ENCODE data around the gene PDE11A. TPM values are rescaled to one million over a fixed set of nuclear protein-coding genes. Genes with fewer than 3 reads are reported as not detected.

Gene PDE11A
- total RNA-seq, 2 experiments from 2014 or later: not detected

DNA sequence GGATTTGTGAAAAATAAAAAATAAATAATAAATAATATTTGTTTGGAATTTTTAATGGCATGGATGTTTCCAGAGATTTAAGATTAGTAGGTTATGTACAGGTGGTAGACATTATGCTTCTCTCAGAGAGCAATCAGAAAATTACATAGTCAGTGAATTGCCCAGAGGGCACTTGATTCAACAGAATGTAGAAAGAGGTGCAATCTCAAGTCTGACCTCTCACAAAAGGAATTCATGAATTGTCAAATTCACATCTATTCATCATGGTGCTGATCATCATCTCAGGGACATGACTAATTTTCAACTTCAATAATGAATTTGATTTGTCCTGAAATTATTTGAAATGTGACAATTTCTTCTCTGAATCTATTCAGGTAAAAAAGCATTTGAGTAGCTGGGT is 172.5 kb downstream of the PDE11A start:
- no peaks in the 10 kb centered on the region for H3K27me3 ChIP-seq (ENCODE audit: control insufficient read depth in 1 of 2, insufficient read depth in 2 of 2, low read length in 2 of 2)
- ChIA-PET POLR2A (no interaction called here), CTCF (interaction anchor here (1.3 kb wide), 1 partner anchor 9 kb away, joined by 3 read pairs; no protein-coding TSS in a partner anchor)
- no peaks in the 10 kb centered on the region for H3K4me1 ChIP-seq (ENCODE audit: insufficient read depth, low read length)
- no peak for ATAC-seq (ENCODE audit: poor library complexity)
- intact Hi-C loops (cut with DNase I, micrococcal nuclease): no loop called here
- H3K4me3 ChIP-seq (ENCODE audit: low read length): no peak overlapping the region
- Mint-ChIP-seq H3K9me3 (no peaks in the 10 kb centered on the region), H3K36me3 (ENCODE audit: low read depth) (no peaks in the 10 kb centered on the region), H3K4me3 (no peak overlapping the region), H3K27ac (no peak overlapping the region), H3K27me3 (no peaks in the 10 kb centered on the region), H3K4me1 (ENCODE audit: low read depth) (no peaks in the 10 kb centered on the region)
- H3K36me3 ChIP-seq (ENCODE audit: insufficient read depth, low read length): no peaks in the 10 kb centered on the region
- H3K9me3 ChIP-seq (ENCODE audit: control insufficient read depth in 1 of 2, insufficient read depth in 1 of 2, low read length in 2 of 2): no peaks in the 10 kb centered on the region
- DNase-seq: no peak
- TF ChIP-seq CTCF (IDR thresholded peaks at IDR 0.05): no peak
- no peak overlapping the region for H3K27ac ChIP-seq (ENCODE audit: low read depth in 1 of 2, low read length in 2 of 2)

- no peak for ATAC-seq (ENCODE audit: poor library complexity)
- Mint-ChIP-seq H3K36me3 (ENCODE audit: low read depth) (no peaks in the 10 kb centered on the region), H3K27ac (no peak overlapping the region), H3K4me3 (no peak overlapping the region), H3K9me3 (no peaks in the 10 kb centered on the region), H3K4me1 (ENCODE audit: low read depth) (no peaks in the 10 kb centered on the region), H3K27me3 (peaks cover 11% of the 10 kb centered on the region)
- Histone ChIP-seq H3K27me3 (ENCODE audit: control insufficient read depth in 1 of 2, insufficient read depth in 2 of 2, low read length in 2 of 2) (peaks cover 3 to 7% of the 10 kb centered on the region in 2 experiments), H3K4me1 (ENCODE audit: insufficient read depth, low read length) (no peaks in the 10 kb centered on the region), H3K36me3 (ENCODE audit: insufficient read depth, low read length) (no peaks in the 10 kb centered on the region), H3K27ac (ENCODE audit: low read depth in 1 of 2, low read length in 2 of 2) (no peak overlapping the region), H3K4me3 (ENCODE audit: low read length) (no peak overlapping the region), H3K9me3 (ENCODE audit: control insufficient read depth in 1 of 2, insufficient read depth in 1 of 2, low read length in 2 of 2) (no peaks in the 10 kb centered on the region)
- ChIA-PET POLR2A (no interaction called here), CTCF (no interaction called here)
- no peak for DNase-seq
- intact Hi-C loops (cut with DNase I, micrococcal nuclease): no loop called here
- no peak for TF ChIP-seq CTCF (IDR thresholded peaks at IDR 0.05)
Observed at GRCh38 chr2:177897278-177897677, 175.3 kb downstream of the PDE11A start.

- H3K27me3 ChIP-seq (ENCODE audit: control insufficient read depth in 1 of 2, insufficient read depth in 2 of 2, low read length in 2 of 2): peaks cover 3 to 7% of the 10 kb centered on the region in 2 experiments
- intact Hi-C loops (cut with DNase I, micrococcal nuclease): no loop called here
Observed at GRCh38 chr2:177896587-177896986, 176.0 kb downstream of the PDE11A start.

More at GRCh38 chr2:177896587-177896986, 176.0 kb downstream of the PDE11A start:
- DNase-seq: no peak
- no peak overlapping the region for H3K4me3 ChIP-seq (ENCODE audit: low read length)
- H3K36me3 Mint-ChIP-seq (ENCODE audit: low read depth): no peaks in the 10 kb centered on the region
- TF ChIP-seq CTCF (IDR thresholded peaks at IDR 0.05): no peak
- peaks cover 11% of the 10 kb centered on the region for H3K27me3 Mint-ChIP-seq
- no peaks in the 10 kb centered on the region for H3K9me3 Mint-ChIP-seq
- H3K9me3 ChIP-seq (ENCODE audit: control insufficient read depth in 1 of 2, insufficient read depth in 1 of 2, low read length in 2 of 2): no peaks in the 10 kb centered on the region
- no peak overlapping the region for H3K27ac ChIP-seq (ENCODE audit: low read depth in 1 of 2, low read length in 2 of 2)
- no peaks in the 10 kb centered on the region for H3K4me1 Mint-ChIP-seq (ENCODE audit: low read depth)
- no peak overlapping the region for H3K4me3 Mint-ChIP-seq
- ATAC-seq (ENCODE audit: poor library complexity): no peak
- H3K27ac Mint-ChIP-seq: no peak overlapping the region
- H3K4me1 ChIP-seq (ENCODE audit: insufficient read depth, low read length): no peaks in the 10 kb centered on the region
- CTCF ChIA-PET: no interaction called here
- POLR2A ChIA-PET: no interaction called here
- H3K36me3 ChIP-seq (ENCODE audit: insufficient read depth, low read length): no peaks in the 10 kb centered on the region
